GM12864 (cell line): ENCODE results near the gene EDC4.

Experiments used
- DNase-seq: peaks from one replicate; pipeline ENCODE4 v3.0.0-alpha.2; 2011; ENCODE audit warnings: low read depth
- H3K4me3 ChIP-seq: 2 replicates; pipeline ENCODE4 v1.5.1; 2011; ENCODE audit warnings: mild to moderate bottlenecking, low read depth, low read length, control low read depth
- CTCF ChIP-seq: IDR thresholded peaks from 2 replicates; pipeline ENCODE4 v1.5.1; 2011; ENCODE audit warnings: low read depth, mild to moderate bottlenecking, moderate library complexity, low read length, control low read depth, inconsistent platforms; ENCODE audit errors: missing control alignments

Gene EDC4

DNA sequence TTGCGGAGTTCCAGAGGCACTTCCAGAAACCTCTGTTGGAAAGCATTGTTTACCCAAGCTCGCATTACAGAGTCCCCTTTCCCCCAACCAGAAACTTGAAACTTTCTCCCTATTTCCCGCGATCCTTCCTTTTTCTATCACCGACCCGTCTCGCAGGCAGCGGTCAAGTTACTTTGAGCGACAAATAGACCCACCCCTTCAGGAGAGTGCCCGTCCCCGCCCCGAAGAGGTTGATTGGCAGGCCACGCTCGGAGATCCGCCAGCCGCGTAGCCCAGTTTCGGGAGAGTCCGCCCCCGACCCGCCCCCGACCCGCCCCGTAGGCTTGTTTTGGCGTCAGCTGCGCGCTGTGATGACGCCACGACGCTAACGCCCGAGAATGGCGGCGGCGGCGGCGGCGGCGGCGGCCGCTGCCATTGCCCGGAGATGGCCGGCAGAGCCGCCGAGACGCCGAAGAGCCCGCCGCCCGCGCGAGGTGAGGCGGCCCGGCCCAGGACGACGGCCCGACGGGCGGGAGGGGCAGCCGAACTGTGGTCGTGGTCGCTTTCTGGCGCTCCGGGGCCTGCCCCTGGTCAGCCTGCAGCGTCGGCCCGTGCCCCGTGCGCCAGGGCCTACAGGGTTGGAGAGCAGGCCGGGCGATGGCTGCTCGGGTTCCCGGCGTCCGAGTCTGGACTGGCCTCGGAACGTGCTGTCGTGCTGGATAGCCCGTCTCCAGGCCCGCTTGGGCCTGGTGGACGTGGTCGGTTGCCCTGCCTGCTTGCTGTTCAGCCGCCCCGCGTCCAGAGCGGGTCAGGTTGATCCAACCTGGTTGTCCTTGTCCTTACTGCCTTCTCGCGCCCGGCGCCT, 20.3 kb downstream of the EDC4 start, which contains the start of gene PSKH1:
Gene PSKH1 (plus strand): TSS at position 356 of the 844 bp plus-strand sequence. CDS start 15,496 bp downstream, outside the sequence.
- no peak for TF ChIP-seq CTCF
- peak within 1 kb of the TSS; percentile 86 for H3K4me3 ChIP-seq
- peak; percentile 70 for DNase-seq

DNA sequence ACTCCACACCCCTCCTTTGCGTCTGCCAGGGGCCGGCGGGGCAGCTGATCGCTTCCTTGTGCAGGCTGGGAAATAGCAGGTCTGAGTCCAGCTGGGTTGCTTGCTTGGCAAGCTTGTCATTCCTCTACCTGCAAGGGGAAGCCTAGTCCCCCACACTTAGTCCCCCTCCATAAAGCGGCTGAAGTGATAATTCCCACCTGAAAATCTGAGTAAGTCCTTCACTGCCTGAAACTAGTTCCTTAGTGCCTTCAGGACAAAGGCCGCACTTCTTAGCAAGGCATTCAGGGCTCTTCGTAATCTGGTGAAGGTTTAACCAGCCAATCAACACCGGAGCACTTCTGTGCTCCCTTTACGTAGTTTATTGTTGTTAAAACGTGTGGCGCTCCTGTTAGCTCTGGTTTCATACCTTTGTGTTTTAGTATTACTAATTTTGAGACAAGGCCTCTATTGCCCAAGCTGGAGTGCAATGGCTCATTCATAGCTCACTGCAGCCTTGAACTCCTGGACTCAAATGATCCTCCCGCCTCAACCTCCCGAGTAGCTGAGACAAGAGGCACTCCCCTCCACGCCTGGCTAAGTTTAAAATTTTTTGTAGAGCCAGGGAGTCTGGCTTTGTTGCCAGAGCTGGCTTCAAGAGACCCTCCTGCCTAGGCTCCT, 21.0 kb downstream of the EDC4 start:
- TF ChIP-seq CTCF = no peak
- peak overlapping the region; percentile 86 for H3K4me3 ChIP-seq
- no peak for DNase-seq

- H3K4me3 ChIP-seq = no peak overlapping the region
- TF ChIP-seq CTCF = no peak
- no peak for DNase-seq
Measured at GRCh38 chr16:67897231-67897630, 24.4 kb downstream of the EDC4 start.

DNA sequence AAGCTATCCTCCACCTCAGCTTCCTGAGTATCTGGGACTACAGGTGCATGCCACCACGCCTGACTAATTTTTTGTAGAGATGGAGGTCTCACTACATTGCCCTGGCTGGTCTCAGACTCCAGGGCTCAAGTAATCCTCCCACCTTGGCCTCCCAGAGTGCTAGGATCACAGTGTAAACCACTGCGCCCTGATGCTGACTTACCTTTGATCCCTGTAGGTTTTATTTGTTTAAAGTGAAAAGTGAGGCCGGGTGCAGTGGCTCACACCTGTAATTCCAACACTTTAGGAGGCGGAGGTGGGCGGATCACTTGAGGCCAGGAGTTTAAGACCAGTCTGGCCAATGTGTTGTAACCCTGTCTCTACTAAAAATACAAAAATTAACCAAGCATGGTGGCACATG, 28.9 kb downstream of the EDC4 start:
- DNase-seq = no peak
- no peak overlapping the region for H3K4me3 ChIP-seq
- no peak for TF ChIP-seq CTCF

GRCh38 chr16:67902831-67903230, 30.0 kb downstream of the EDC4 start:
- no peak for TF ChIP-seq CTCF
- H3K4me3 ChIP-seq = no peak overlapping the region
- no peak for DNase-seq

DNA sequence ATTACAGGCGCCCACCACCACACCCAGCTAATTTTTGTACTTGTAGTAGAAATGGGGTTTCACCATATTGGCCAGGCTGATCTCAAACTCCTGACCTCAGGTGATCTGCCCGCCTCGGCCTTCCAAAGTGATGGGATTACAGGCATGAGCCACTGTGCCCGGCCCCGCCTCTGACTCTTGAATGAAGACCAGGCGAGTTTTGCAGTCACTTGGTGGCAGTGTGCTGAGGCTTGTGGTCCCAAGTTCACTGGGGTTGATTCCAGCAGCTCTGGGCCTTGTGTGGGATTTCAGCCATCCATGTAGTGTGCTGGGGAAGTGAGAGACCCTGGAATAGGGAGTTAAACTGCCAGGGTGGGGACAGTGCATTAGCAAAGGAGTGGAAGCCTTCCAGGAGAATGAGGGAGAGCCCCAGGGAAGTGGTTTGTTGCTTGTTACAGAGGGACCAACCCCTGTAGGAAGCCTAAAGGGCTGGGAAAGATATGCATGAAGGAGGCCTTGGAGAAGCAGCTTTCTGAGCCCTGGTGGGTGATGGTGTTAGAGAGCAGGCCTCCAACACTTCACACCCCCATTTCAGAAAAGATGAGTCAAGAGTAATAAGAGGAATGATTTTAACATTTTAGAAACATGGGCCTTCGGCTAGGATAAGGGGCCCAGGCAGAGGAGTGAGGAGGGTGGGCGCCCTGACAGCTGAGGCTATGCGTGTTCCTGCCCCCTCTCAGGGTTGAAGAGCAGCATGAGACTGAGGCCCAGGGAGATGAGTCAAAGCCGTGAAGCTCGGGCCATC, 34.7 kb downstream of the EDC4 start:
- H3K4me3 ChIP-seq = no peak overlapping the region
- DNase-seq = no peak
- no peak for TF ChIP-seq CTCF
